GM19328 (cell line): ENCODE results near the gene ACAT2.
"Not testable (repeated sequence)": the region's sequence is repeated elsewhere in the genome, so short reads cannot be mapped to it uniquely, and the experiment has no call there.

Experiments used
- ATAC-seq: cut with Tn5 transposase; IDR thresholded peaks from one replicate; pipeline ENCODE4 v1.9.1; 2021; ENCODE audit warnings: mild to moderate bottlenecking, moderate library complexity; ENCODE audit not compliant: unreplicated experiment

ACAT2 gene

GRCh38 chr6:159729598-159730331, 32.1 kb upstream of the ACAT2 start:
- no peak for ATAC-seq

- no peak for ATAC-seq
These were observed 31.5 kb upstream of the ACAT2 start for GRCh38 chr6:159730332-159730676.

- not testable (repeated sequence) for ATAC-seq
These were observed 29.3 kb upstream of the ACAT2 start for GRCh38 chr6:159732550-159732949.

GRCh38 chr6:159733395-159733794, 28.4 kb upstream of the ACAT2 start:
- ATAC-seq = not testable (repeated sequence)

- ATAC-seq = no peak
These were observed 24.9 kb upstream of the ACAT2 start for GRCh38 chr6:159736908-159737307.

- no peak for ATAC-seq
These were observed 22.5 kb upstream of the ACAT2 start for GRCh38 chr6:159739341-159739740.

- ATAC-seq = no peak
These were observed 19.7 kb upstream of the ACAT2 start for GRCh38 chr6:159742165-159742564.

- no peak for ATAC-seq
These were observed 16.8 kb upstream of the ACAT2 start for GRCh38 chr6:159745081-159745480.

GRCh38 chr6:159746759-159747158, 15.1 kb upstream of the ACAT2 start:
- no peak for ATAC-seq

GRCh38 chr6:159748127-159748526, 13.7 kb upstream of the ACAT2 start:
- not testable (repeated sequence) for ATAC-seq

GRCh38 chr6:159751448-159751847, 10.4 kb upstream of the ACAT2 start:
- ATAC-seq = no peak

GRCh38 chr6:159753081-159753872, 8.6 kb upstream of the ACAT2 start:
- ATAC-seq = no peak

- ATAC-seq = no peak
These were observed 7.4 kb upstream of the ACAT2 start for GRCh38 chr6:159754401-159754800.

GRCh38 chr6:159754959-159755914, 6.6 kb upstream of the ACAT2 start:
- ATAC-seq = no peak

- no peak for ATAC-seq
These were observed 5.3 kb upstream of the ACAT2 start for GRCh38 chr6:159756508-159756907.

GRCh38 chr6:159758031-159759001, 3.5 kb upstream of the ACAT2 start:
- no peak for ATAC-seq

- ATAC-seq = no peak
These were observed 2.2 kb upstream of the ACAT2 start for GRCh38 chr6:159759645-159760044.

GRCh38 chr6:159760602-159761057, 1.2 kb upstream of the ACAT2 start:
- no peak for ATAC-seq

- no peak for ATAC-seq
These were observed 544 bp upstream of the ACAT2 start for GRCh38 chr6:159761129-159761872.
